Measurements from ENCODE around the gene MEI1. TPM values are rescaled to one million over a fixed set of nuclear protein-coding genes. Genes with fewer than 3 reads are reported as not detected.
"Not testable (repeated sequence)": the region's sequence is repeated elsewhere in the genome, so short reads cannot be mapped to it uniquely, and the experiment has no call there.

The MEI1 gene
- total RNA-seq, 1 donor from 2014 or later, result 2.3 TPM

DNA sequence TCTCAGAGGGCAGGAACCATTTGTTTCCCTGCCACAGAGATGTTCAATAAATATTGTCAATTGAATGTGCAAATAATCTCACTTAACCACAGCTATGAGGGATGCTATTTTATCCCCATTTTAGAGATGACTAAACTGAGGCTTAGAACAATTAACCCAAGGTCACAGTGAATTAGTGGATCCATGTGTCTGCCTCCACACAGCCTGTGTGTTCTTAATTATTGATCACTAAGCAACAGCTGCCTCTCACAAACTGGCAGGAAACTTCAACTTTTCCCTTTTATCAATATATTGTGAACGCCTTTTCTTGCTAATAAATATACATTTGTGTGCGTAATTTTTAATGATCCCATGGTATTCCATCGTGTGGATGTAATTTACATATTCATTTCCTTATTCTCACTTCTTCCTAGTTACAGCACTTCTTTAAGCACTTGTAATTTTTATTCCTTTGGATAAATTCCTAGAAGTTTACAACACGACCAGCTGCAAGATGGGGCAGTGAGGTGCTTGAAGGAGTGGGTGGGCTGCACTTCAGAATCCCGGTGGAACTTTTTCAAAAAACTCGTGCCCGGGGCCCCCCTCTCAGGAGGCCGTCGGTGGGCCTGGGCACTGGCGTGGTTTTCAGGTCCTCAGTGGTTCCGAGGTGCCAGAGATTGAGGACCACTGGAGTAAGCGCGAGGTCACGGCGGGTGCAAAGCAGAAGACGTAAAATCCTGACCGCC is 132.7 kb downstream of the MEI1 start:
- TF ChIP-seq, protein P1, sequence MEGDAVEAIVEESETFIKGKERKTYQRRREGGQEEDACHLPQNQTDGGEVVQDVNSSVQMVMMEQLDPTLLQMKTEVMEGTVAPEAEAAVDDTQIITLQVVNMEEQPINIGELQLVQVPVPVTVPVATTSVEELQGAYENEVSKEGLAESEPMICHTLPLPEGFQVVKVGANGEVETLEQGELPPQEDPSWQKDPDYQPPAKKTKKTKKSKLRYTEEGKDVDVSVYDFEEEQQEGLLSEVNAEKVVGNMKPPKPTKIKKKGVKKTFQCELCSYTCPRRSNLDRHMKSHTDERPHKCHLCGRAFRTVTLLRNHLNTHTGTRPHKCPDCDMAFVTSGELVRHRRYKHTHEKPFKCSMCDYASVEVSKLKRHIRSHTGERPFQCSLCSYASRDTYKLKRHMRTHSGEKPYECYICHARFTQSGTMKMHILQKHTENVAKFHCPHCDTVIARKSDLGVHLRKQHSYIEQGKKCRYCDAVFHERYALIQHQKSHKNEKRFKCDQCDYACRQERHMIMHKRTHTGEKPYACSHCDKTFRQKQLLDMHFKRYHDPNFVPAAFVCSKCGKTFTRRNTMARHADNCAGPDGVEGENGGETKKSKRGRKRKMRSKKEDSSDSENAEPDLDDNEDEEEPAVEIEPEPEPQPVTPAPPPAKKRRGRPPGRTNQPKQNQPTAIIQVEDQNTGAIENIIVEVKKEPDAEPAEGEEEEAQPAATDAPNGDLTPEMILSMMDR (IDR thresholded peaks at IDR 0.05), result no peak
- H3K36me3 ChIP-seq, result peaks cover 8% of the 10 kb centered on the region
- intact Hi-C loops (cut with DNase I), result no loop called here
- ATAC-seq, result no peak
- H3K27ac ChIP-seq, result peak overlapping the region; percentile 92
- no peaks in the 10 kb centered on the region for H3K9me3 ChIP-seq
- DNase-seq, result no peak
- peaks cover 16% of the 10 kb centered on the region for H3K4me1 ChIP-seq
- H3K27me3 ChIP-seq, result no peaks in the 10 kb centered on the region
- H3K4me3 ChIP-seq, result peak overlapping the region; percentile 85

DNA sequence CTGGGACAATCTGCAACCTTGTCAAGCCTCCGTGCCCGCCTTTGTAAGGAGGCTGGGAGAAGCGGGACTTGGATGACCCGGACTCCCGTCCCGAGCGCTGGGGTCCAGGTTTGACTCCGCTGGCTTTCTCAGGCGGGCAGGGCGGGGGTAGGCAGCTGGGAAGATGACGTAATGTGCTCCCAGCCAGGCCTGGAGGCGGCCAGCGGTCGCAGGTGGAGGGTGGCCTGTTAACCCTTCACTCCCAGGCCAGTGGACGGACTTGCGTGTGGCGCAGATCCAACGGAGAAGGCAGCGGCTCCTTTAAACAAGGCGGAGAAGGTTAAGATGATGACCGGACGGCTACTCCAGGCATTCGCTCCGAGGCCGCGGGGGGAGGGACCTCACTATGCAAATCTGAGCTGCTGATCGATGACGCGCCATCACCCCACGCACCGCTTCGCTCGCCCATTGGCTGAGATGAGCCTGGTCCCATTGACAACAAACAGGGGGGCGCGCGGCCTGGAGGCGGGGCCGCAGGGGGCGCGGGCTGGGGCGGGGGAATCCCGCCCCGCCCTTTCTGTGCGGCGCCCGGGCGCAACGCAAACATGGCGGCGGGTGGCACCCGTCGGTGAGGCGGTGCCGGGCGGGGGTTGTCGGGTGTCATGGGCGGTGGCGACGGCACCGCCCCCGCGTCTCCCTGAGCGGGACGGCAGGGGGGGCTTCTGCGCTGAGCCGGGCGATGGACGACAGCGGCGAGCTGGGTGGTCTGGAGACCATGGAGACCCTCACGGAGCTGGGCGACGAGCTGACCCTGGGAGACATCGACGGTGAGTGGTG is 133.5 kb downstream of the MEI1 start, which contains the start of gene SREBF2:
Gene SREBF2, plus strand, starts transcription at position 553 of the 816 bp plus-strand sequence. Its CDS starts 166 bp downstream, at position 719.
- intact Hi-C loops (cut with DNase I), result no loop called here
- H3K36me3 ChIP-seq, result peaks cover 8% of the 10 kb centered on the region
- H3K4me3 ChIP-seq, result peak within 1 kb of the TSS; percentile 85
- TF ChIP-seq, protein P1 (IDR thresholded peaks at IDR 0.05), result peak; percentile 5
- ATAC-seq, result peak; percentile 96
- peak; percentile 100 for DNase-seq
- H3K27me3 ChIP-seq, result no peaks in the 10 kb centered on the region
- peak within 1 kb of the TSS; percentile 92 for H3K27ac ChIP-seq
- no peaks in the 10 kb centered on the region for H3K9me3 ChIP-seq
- H3K4me1 ChIP-seq, result peaks cover 13% of the 10 kb centered on the region

DNA sequence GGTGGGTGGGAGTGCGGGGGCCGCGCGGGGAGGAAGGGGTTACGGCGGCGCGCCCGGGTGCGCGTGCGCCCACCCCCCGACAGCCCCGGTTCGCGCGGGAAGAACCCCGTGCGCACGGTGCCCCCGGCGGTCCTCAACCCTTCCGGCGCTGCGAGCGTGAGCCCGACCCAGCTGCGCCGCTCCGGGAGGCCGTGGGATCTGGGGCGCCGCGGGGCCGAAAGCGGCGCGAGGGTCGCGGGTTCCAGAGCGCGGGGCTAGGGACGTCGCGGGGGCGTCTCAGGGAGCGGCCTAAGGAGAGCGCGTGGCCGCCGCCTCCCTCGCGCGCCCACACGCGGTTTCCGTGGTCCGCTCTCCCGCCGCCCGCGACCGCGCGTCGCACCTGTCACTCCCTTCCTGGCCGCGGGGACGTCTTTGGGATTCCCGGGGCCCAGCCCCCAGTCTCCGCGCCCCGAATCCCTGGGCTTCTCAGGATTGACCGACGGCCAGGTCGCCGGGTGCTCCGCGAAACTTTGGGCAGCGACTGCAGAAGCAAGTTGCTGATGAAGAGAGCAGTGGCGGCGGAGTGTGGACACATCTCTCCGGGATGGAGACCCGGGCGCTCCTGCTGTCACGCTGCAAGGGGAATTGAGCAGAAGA is 134.2 kb downstream of the MEI1 start:
- Histone ChIP-seq H3K4me3 (peak overlapping the region; percentile 85), H3K27me3 (no peaks in the 10 kb centered on the region), H3K4me1 (peaks cover 13% of the 10 kb centered on the region), H3K27ac (peak overlapping the region; percentile 92), H3K9me3 (no peaks in the 10 kb centered on the region), H3K36me3 (peaks cover 8% of the 10 kb centered on the region)
- ATAC-seq (peak; percentile 39), DNase-seq (peak; percentile 81)
- intact Hi-C loops (cut with DNase I), result no loop called here
- TF ChIP-seq, protein P1 (IDR thresholded peaks at IDR 0.05), result no peak

DNA sequence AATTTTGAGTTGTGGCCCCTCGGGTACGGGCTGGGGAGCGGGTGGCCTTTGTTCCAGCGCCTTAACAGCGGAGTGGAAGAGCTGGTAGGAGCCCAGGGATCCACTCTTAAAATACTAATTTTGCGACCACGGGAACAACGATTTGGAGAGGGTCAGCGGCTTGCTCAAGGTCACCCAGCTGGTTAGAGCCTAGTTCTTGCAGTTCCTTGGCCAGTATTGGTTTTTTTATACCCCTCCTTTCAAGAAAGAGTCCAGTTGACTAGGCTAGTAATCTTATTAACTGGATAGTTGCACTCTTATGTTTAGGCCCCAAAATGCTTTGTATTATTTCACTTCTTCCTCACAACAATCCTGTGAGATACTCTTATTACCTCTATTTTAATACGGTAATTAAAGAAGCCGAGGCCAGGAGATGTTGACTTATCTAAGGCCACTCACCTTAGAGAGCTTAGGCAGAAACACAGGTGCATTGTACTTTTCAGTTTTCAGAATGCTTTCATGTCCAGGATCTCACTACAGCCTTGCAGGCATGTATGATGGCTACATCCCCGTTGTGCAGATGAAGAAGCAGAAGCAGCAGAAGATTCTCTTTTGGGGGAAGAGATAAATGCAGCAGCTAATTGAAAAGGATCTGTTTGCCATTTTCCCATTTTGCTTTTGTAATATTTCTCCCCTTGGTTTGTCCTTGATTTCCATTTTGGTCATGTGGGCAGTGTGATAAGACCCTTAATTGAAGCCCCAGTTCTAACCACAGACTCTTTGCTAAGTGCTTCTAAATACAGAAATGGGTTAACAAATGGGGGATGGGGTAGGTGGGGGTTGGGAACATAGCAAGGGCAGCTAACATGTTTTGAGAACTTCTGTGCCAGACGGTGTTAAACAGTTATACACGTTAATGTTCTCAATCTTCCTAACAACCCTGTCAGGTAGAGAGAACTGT is 135.0 kb downstream of the MEI1 start:
- Histone ChIP-seq H3K36me3 (peaks cover 12% of the 10 kb centered on the region), H3K27me3 (no peaks in the 10 kb centered on the region), H3K4me3 (peak overlapping the region; percentile 85), H3K27ac (peak overlapping the region; percentile 92), H3K4me1 (peaks cover 13% of the 10 kb centered on the region), H3K9me3 (no peaks in the 10 kb centered on the region)
- no peak for ATAC-seq
- intact Hi-C loops (cut with DNase I), result no loop called here
- no peak for DNase-seq
- TF ChIP-seq, protein P1 (IDR thresholded peaks at IDR 0.05), result no peak

DNA sequence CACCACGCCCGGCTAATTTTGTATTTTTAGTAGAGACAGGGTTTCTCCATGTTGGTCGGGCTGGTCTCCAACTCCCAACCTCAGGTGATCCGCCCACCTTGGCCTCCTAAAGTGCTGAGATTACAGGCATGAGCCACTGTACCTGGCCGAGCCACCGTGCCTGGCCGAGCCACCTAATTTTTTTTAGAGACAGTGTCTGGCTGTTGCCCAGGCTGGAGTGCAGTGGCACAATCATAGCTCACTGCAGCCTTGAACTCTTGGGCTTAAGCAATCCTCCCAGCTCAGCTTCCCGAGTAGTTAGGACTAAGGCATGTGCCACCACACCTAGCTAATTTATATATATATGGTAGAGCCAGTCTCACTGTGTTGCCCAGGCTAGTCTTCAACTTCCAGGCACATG is 136.2 kb downstream of the MEI1 start:
- H3K36me3 ChIP-seq, result peaks cover 12% of the 10 kb centered on the region
- H3K9me3 ChIP-seq; H3K4me3 ChIP-seq; H3K27me3 ChIP-seq; intact Hi-C loops (cut with DNase I); DNase-seq; H3K27ac ChIP-seq; ATAC-seq: not testable (repeated sequence)
- peaks cover 15% of the 10 kb centered on the region for H3K4me1 ChIP-seq

Data from upper lobe of right lung (tissue), 1 donor.